GM19395 (cell line): ENCODE results near the gene HOXD10.

Experiments
- ATAC-seq: cut with Tn5 transposase; IDR thresholded peaks from one replicate; pipeline ENCODE4 v1.9.1; 2021; ENCODE audit warnings: mild to moderate bottlenecking, moderate library complexity; ENCODE audit not compliant: unreplicated experiment

Gene HOXD10

DNA sequence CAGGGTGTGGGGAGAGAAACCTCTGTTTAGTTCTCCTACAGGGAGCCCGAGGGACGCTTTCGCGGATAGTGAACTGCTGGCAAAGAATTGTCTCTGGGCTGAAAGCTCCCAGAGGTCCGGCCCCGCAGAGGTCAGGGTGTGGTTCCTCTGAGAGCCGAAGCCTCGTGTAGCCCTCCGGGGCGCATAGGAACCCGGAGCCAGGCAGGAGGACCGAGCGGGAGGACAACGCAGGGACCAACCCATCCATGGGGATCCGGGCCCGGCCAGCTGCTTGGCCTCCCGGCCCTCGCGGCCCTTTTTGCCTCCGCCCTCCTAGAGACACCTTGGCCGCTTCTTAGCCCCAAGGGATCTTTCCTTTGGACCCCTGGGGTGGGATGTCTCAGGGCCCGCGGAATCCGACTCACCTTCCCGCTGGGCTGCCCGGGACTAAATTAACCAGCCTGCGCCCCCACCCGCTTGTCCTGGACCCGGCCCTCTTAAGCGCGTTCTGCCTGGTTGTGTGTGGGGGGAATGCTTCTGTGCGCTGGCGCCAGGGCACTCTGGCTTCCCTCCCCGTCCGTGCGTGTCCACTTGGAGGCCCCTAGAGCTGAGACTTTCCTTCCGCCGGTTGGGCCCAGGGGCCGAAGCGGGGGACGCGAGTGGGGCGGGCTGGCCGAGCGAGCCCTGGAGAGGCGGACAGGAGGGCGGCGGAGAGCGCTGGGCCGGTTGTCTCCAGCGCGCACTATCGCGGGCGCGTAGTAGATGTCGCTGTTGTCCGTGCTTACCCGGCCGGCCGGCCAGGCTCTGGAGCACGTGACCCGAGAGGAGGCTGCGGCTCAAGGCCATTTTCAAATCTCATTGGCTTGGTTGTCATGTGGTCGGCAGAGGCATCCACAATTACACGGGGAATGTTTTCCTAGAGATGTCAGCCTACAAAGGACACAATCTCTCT, at the start of gene HOXD10:
Gene HOXD10, plus strand, starts transcription at position 896 of the 931 bp plus-strand sequence. CDS start 56 bp downstream, outside the sequence.
- ATAC-seq, result no peak

DNA sequence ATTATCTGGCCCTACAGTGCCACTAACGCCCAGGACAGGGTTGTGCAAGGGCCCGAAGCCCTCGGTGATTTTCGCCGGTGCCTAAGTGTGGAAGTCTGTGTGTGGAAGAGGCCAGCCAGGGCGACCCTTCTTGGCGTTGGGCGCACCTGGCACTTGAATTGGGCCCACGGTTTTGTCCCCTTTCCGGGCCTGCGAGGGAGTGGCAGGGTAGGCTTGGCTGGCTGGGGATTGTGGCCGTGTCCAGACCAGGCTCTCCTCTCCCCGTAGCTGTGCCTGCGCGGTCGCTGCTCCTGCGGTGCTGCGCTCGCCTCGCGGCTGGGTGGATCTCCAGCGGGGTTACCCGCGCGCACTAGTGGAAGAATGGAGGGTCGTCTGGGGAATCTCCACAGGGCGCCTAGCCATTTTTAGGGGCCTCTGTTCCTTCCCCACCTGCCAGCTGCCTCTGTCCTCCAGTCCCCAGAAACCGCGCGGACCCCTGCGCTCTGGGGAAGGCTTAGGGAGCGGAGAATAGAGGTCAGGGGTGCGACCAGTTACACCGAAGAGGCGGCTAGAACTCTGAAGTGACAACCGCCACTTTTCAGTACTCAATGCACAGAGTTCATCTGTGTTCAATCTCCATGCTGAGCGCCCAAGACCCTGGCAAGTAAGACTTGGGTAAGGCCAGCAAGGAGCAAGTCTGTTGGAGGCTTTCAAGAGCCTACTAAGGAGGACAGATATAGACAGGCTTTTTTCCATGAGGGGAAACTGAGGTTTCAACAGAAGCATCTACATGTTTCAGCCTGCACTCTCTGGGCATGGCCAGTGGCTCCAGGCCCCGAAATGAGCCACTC, 48.8 kb upstream of the HOXD10 start:
- ATAC-seq, result no peak

DNA sequence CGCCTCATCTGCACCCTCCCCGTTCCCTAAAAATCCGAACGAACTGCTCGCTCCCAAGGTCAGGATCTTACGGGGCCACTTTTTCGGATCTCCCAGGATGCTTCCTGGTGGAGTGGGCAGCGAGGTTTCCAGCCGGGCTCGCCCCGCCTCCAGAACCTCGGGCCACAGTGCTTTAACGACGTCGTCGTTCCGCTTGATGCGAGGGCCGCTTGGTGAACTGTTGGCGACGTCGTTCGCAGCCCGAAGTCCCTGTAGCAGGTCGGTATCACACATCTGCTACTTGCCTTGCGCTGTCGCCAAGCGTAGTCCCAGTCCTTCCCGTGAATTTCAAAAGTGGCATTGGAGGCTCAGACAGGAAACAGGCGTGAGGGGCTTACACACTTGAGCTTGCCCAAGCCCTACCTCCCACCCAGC, 48.2 kb upstream of the HOXD10 start:
- no peak for ATAC-seq

DNA sequence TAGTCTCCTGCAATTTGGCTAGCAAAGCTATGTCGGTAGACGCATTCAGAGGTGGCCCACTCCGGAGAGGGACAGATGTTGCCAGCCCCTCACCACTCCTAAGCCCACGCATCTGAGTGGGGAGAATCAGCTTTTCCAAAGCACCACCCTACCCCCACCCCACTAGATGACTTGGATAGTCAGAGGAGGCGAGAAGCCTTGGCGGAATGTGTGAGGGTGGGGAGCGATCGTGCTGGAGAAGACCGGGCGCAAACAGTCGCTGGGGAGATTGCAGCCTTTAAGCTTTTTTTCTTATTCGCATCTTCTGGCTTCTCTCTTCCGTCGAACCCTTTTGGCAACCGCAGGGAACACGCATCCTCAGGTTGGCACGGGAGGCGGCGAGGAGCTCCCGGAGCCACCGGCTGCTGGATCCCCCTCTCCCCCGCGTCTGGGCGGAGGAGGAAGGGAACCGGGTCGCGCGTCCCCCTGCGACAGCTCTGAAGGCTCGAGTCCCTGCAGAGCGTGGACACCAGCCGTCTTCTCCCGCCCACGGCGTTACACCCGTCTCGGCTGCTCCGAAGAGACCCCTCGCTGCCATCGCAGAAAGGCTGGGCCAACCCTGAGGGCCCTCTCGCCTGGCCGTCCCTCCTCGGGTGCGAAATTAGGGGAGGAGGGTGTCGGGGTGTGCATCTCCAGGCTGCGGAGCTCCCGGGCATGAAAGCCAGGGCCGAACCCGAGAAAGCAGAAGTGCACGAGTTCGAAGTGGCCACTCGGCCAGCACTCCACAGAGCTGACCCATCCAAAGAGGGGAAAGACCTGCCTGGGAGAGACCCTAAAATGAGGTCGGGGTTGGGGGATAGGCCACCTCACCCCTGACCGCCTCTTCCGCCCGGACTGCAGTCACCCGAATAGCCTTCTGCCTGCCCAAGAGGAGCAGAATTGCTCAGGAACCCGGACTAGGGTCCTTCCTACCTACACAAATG, 45.0 kb upstream of the HOXD10 start:
- no peak for ATAC-seq

DNA sequence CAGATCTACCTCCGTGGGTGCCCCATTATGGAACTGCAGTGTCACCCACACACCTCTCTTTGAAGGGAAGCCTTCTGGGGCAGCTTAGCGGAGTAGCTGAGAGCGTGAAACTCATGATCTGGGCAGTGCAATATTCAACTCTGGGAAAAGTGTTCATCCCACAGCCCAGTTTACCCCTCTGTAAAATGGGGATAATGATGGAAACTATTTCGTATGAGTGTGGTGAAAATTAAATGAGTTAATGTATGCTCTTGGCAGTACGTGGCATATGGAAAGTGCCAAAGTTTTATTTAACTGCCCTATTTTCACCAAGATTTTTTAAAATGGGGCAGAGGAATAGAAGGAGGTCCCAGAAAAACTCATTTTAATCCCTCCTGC, 44.3 kb upstream of the HOXD10 start:
- ATAC-seq, result no peak

DNA sequence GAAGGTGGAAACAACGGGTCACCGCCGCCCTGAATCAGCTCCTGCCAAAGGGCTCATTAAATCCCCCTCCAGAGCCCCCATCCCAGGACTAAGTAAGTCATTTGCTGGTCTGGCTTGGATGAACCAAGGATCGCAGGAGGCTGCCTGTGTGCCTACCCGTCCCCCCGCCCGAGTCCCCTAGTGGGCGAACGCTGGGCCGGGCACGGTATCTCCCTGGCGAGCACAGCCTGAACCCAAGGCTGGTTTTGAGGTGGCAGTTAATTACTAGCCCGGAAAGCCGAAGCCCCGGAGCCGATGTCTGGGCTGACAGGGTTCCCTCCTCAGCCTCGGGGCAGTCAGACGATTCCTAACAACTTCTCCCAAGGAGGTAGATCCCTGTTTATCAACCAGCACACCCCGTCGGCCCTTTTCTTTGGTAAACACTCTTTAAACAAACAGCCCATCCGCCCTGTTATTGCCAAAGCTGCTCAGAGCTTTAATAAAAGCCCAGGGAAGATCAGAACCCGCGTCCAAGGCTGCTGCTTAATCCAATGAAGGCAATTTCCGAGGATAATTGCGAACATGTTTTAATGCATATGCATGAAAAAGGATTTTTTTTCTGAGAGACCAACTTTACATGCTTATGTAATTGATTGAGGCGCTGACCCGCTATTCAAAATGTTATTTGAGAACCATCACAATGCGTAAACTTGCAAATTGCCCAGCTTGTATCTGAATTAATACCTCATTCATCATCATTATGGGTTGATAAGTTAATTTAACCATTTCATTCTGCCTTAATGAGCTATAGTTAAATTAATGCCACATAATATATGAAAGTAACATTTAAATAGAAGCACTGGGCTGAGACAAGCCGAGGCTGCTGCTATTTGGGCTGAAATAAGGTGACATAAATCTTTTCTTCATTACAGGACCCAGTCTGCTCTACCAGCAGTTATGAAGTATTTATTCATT, 43.4 kb upstream of the HOXD10 start:
- no peak for ATAC-seq

DNA sequence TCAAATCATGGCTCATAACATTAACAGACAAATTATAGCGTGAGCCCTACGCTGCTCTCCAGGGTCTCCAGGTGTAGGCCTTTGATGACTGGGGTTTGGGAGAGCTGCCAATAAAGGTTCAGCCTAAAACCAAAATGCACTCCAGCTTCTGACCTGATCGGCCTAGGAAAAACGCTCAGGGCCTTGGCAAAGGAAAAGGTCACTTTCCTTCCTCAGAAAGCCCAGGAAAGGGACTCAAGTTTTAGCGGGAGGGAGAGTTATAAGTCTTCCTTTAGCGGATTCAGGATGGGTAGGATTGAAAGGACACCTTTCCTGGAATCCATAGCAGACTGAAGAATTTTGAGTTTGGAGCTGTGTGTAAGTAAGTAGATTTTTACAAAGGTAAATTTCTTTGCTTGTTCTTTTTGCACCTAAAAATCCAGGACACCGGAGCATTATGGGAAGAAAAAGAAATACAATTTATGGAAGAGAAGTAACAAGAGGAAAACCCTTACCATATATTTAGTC, 41.6 kb upstream of the HOXD10 start:
- no peak for ATAC-seq

DNA sequence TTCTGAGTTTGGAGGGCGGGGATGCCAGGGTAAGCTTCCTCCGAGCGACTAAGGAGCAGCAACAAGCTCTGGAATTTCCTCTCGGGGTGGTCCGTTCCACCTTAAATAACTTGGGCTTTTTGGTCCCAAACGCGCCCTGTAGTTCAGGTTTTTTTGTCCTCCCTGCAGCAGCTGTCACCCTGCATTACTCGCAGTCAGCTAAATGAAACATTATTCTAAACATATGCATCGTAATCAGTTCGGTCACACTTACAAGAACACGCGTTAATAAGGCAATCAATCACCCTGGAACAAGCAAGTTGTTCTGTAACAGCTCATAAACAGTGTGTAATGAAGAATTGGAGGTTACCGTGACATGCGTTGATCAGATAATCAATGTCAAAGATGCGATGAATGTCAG, 41.1 kb upstream of the HOXD10 start:
- no peak for ATAC-seq

DNA sequence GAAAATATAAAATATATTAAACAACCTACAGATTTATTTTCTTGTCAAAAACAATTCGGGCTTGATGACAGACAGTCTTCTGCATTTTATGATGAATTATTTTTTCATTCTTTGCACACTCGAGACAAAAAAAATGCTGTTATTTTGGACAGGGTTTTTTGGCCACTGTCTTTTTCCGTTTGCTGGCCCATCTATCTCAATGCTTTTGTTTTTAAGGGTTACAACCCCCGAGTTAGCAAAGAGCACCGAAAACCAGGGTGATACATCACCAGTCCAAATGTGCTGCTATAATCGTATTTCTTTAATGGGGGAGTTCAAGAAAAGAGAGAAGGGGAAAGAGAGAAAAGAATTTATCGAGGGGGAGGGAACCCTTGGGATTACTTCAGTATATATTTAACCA, 40.5 kb upstream of the HOXD10 start:
- ATAC-seq, result no peak

DNA sequence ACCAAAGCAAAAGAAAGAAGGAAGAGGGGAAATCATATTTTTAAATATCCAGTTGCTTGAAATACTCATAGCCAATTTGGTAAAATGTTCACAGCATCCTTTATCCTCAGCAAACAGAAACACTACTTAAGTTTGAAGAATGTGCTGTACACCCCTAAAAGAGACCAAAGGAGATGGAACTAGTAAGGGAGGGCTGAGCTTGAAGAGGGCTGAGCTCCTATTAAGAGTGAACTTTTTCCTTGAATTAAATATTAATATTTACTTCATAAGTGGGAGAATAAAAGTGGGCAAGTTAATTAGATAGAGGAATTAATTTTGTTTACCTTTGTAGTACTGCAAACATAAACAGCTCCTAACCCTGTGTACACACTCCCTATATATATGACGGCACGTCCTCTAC, 39.8 kb upstream of the HOXD10 start:
- no peak for ATAC-seq

DNA sequence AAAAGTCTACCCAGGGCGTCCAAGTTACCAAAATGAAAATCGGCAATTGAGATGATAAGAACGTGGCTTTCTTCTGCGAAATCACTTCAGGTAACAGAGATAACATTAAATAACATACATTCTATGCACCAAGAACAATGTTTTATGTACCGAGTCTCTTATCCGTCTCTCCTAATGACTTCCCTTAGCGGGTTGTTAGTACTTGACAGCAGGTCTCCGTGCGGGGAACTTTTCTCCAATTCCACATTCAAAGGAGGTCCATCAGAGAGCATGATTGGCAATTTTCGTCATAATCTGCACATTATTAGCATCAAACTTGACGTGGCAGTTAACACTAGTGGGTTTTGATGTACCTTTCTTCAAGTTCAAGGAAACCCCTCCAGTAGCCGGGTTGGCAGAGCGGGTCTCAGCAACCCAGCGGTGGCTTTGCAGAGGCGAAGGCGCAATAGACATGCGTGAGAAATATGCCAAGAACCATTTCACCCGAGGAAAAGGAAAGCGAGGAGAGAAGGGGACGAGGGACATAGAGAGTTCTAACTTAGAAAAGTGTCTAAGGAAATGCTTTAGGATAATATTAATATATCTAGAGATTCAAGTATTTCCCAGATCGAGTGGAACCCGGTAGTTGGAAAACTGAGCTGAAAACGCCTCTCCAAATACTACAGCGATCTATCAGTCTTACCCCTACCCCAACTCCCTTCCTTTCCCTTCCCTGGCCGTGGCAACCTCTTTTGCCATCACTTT, 37.9 kb upstream of the HOXD10 start:
- ATAC-seq, result no peak

DNA sequence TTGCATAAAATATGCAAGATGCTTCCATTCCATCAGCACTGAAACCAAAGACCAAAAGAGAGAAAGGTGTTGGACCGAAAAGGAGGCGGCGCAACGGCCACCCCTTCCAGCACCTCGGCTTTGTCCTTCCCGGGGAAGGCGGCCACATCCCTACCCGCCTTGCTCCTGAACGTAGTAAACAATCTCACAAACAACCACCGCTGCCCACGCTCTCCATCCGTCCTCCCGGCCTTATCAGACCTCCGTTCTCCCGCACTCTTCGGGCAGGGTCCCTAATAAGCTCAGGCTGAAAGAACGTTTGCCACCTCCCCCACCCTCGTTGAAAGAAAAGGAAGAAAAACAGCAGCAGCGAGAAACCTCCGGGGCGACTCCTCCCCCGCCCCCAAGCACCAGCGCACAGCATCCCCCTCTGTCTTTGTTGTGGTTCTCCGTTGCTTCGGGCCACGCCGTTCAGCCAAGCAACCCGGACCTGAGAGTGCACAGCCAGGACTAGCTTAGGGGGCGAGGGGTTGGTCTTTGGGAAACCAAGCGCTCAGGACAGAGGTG, 37.2 kb upstream of the HOXD10 start:
- ATAC-seq, result no peak

DNA sequence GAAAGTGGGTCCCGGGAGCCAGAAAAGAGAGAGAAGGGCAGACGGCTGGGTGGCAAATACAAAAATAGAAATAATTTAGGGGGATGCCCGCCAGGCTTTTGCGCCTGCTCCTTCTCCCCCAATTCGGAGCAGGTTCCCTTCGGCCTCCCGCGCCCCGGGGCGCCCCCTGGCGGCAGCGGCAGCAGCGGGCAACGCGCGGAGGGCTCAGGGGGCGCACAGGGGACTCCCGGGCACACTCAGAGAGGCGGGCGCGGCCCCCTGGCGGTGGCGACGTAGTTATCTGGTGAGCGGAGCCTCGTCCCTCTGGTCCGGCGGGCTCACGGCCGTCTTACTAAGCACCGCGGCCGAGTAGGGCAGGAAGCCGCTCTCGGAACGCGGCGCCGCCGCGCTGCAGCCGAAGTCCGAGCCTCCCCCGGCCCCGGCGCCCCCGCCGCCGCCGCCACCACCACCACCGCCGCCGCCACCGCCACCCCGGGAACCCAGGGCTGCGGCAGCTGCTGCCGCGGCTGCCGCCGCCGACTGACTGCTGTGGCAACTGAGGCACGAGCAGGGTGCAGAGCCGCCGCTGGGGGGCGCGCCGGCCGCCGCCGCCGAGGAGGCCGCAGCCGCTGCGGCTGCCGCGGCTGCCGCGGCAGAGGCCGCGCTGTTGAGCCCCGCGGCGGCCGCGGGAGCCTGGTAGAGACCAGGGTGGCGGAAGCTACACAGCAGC, 36.6 kb upstream of the HOXD10 start:
- no peak for ATAC-seq

DNA sequence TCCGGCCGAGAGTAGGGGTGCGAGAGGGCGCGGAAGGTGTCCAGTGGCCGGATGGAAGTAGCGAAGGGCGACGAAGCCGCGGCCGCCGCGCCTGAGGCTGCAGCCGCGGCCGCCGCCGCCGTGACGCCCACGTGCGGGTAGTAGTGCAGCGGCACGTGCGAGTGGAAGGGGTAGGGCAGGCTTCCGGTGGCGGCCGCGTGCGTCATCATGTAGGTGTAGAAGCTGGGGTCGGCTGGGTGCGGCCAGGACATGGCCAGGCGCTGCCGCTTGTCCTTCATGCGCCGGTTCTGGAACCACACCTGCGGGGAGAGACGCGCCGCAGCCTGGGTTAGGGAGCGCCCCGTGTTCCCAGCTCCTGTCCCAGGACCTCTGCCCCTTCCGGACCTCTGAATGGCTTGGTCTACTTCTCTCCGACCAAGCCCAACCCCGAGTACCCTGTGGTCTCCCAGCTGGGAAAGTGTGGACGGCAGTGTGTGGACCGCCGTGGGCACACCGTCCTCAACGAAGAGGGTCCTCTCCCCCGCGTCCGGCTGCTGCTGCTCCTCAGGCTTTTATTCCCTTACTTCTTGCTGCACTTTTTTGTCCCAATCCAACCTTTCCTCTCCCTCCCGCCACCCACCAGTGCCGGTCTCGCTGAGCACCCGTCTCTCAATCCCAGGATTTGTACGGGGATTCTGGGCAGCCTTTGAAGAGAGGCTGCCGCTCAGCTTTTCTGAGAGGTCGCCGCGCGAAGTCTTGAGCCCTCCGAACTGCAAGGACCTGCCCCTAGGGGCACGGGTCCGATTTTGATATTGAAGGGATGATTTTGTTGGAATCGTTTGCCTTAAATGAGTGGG, 35.8 kb upstream of the HOXD10 start:
- no peak for ATAC-seq

DNA sequence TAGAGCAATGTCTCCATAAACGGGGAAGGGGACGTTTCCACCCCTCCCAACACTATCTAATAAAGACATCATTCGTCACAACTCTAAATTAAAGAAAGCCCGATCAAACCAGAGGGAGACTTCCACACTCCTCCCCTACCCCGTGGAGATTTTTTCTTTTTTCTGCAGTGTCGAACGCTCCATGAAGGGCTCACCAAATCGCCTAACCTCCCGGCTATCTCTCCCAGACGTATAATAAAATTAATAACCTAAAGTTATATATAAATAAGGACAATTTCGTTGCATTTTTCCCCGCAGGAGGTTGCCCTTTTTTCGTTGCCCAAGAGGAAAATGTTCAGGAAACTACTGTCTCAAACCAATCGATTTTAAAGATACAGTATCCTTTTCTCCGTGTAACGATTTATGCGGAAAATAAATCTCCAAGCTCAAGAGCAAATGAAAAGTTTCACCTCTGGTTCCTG, 35.2 kb upstream of the HOXD10 start:
- ATAC-seq, result no peak

DNA sequence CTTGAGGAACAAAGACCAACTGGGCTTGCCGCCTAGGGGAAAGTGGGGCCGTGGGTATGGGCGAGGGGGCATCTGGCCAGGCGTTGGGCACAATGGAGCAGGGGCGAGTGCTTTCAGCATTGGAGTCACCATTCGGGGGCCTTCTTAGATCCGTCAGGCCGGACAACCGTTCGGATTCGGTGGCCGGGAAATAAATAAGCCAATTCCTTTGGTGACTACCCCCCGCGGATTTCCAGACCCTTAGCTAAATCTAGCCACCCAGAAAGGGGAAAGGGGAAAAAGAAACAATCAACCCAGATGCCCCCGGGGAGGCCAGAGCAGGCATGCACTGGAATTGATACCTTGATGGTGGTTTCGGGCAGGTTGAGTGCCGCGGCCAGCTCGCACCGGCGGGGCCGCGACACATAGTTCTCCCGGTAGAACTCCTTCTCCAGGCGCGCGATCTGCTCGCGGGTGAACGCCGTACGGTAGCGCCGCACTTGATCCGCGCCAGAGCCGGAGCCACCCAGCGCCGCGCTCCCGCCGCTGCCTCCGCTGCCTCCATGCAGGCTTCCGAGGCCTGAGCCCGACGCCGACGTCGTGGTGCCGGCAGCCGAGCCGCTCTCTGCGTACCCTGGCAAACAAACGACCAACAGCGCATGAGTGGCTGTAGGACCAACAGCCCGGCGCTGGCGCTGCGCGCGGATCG, 34.6 kb upstream of the HOXD10 start:
- ATAC-seq, result no peak
